Spinal cord (tissue), 10 donors: Measurements from ENCODE around the gene PSTPIP1. TPM values are rescaled to one million over a fixed set of nuclear protein-coding genes. Genes with fewer than 3 reads are reported as not detected.

Experiments used
- DNase-seq, 6 donors: peaks; one replicate each; pipeline versions ENCODE4 v3.0.0 to v3.0.0-alpha.2; 2013 to 2015; ENCODE audit warnings: low spot score in 6 of 6, low read depth in 4 of 6
- H3K27ac ChIP-seq: one replicate; pipeline ENCODE4 v1.5.1; 2013; ENCODE audit warnings: low read depth, low read length, control low read depth
- H3K27me3 ChIP-seq: one replicate; pipeline ENCODE4 v1.6.1; 2013; ENCODE audit warnings: low read length; ENCODE audit not compliant: control insufficient read depth, insufficient read depth
- H3K36me3 ChIP-seq: one replicate; pipeline ENCODE4 v1.6.1; 2013; ENCODE audit warnings: low read length; ENCODE audit not compliant: control insufficient read depth, insufficient read depth
- H3K4me1 ChIP-seq: one replicate; pipeline ENCODE4 v1.6.1; 2013; ENCODE audit warnings: low read length; ENCODE audit not compliant: control insufficient read depth, insufficient read depth
- H3K4me3 ChIP-seq: one replicate; pipeline ENCODE4 v1.5.1; 2013; ENCODE audit warnings: low read depth, low read length, control low read depth
- H3K9me3 ChIP-seq: one replicate; pipeline ENCODE4 v1.6.1; 2013; ENCODE audit warnings: low read length; ENCODE audit not compliant: control insufficient read depth, insufficient read depth
- WGBS: methylation state at CpG from one replicate; pipeline ENCODE4 v1.1.5; 2013; ENCODE audit warnings: missing lambda C conversion rate; ENCODE audit not compliant: insufficient coverage; 5-methylcytosine and 5-hydroxymethylcytosine counted together
- polyA plus RNA-seq, 2 donors: library from polyadenylated mRNA; unstranded; fragments of 120-200 nt; gene quantifications; one replicate each; pipeline ENCODE4 v1.2.1, GENCODE V29; 2013; ENCODE audit not compliant: insufficient read length in 2 of 2
- total RNA-seq, 2 donors: library from RNA; depleted of rRNA in 1 of 2; stranded (reverse); fragments of 120-200 nt in 1 of 2; fragments of >200 nt in 1 of 2; gene quantifications; one replicate each; pipeline versions ENCODE4 v1.2.3 to v1.2.4, GENCODE V29; 2013 to 2014
- donor health status: healthy.

PSTPIP1 gene
- total and polyA plus RNA-seq, 4 donors: 1.4 to 3.3 (median 1.7) TPM

DNA sequence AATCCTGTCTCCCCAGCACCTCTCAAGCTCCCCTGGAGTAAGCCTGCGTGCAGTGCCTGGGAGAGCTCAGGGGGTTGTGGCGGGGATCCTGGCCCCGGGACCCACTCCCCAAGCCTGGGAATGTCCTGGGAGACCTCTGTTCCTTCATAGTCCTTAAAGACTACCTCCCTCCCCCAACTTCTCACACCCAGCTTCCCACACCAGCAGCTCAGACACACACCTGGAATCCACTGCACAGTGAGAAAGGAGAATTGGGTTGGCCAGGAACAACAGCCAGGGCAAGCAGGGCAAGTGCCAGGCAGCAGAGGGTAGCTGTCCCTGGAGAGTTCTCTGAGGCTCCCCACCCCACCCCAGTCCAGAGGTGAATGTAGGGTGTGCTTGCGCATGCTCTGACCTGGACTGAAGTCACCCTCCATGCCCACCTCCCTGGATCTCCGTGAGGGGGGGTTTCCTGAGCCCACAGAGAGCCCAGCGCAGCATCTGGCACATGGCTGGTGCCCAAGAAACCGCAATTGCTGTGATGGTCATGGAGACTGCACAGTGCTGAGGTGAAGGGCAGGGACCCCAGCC, 22.2 kb downstream of the PSTPIP1 start:
- H3K27me3 ChIP-seq: no peaks in the 10 kb centered on the region
- 80% methylated on average over 4 of the region's 7 CpGs for WGBS
- H3K4me1 ChIP-seq: peaks cover 8% of the 10 kb centered on the region
- no peak overlapping the region for H3K27ac ChIP-seq
- DNase-seq: no peak
- no peaks in the 10 kb centered on the region for H3K9me3 ChIP-seq
- no peaks in the 10 kb centered on the region for H3K36me3 ChIP-seq
- no peak overlapping the region for H3K4me3 ChIP-seq

- H3K4me1 ChIP-seq: peaks cover 8% of the 10 kb centered on the region
- no peak overlapping the region for H3K4me3 ChIP-seq
- no peak overlapping the region for H3K27ac ChIP-seq
- no peaks in the 10 kb centered on the region for H3K9me3 ChIP-seq
- DNase-seq: no peak
- no peaks in the 10 kb centered on the region for H3K36me3 ChIP-seq
- H3K27me3 ChIP-seq: no peaks in the 10 kb centered on the region
- 92% methylated on average over 20 of the region's 20 CpGs for WGBS
Observed at GRCh38 chr15:77017761-77018720, 23.1 kb downstream of the PSTPIP1 start.

GRCh38 chr15:77018796-77019505, 24.0 kb downstream of the PSTPIP1 start:
- peaks cover 9% of the 10 kb centered on the region for H3K4me1 ChIP-seq
- 91% methylated on average over 10 of the region's 11 CpGs for WGBS
- no peak for DNase-seq
- no peaks in the 10 kb centered on the region for H3K36me3 ChIP-seq
- H3K4me3 ChIP-seq: no peak overlapping the region
- H3K9me3 ChIP-seq: no peaks in the 10 kb centered on the region
- H3K27ac ChIP-seq: no peak overlapping the region
- no peaks in the 10 kb centered on the region for H3K27me3 ChIP-seq

DNA sequence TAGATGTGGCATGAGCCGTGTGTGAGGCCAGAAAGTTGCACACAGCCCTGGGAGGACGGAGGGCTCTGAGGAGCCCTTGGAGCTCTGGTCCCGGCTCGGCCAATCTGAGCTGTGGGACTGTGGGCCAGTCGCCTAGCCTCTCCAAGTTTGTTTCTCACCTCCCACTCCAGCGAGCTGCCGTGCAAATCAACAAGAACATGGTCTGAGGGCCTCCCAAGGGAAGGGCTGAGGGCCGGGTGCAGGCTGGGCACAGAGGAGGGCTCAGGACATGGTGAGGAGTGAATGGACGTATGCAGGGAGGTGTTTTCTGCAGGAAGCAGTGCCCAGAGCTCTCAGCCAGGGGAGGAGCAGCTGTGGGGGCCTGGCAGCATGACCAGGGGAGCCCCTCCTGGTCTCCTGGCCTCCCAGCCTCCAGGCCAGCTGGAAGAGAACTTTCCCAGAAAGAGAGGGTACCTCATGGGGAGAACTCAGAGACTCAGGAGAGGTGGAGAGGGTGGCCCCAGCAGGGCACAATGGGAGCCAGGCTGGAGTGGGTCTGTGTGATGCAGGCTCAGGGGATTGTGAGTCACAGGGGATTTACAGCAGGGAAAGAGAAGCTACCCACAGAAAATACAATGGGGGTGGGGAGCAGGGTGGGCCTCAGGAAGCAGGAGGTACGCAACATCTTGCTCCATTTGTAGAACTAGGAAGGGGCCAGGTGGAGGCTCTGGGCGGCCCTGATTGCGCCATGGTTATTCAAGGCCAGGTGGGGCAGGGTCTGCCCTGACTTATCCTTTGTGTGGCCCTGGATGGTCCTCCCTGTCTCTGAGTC, 24.8 kb downstream of the PSTPIP1 start:
- H3K27ac ChIP-seq: no peak overlapping the region
- no peak overlapping the region for H3K4me3 ChIP-seq
- no peaks in the 10 kb centered on the region for H3K27me3 ChIP-seq
- H3K4me1 ChIP-seq: peaks cover 17% of the 10 kb centered on the region
- DNase-seq: no peak
- WGBS: 90% methylated on average over 9 of the region's 12 CpGs
- H3K9me3 ChIP-seq: no peaks in the 10 kb centered on the region
- no peaks in the 10 kb centered on the region for H3K36me3 ChIP-seq

DNA sequence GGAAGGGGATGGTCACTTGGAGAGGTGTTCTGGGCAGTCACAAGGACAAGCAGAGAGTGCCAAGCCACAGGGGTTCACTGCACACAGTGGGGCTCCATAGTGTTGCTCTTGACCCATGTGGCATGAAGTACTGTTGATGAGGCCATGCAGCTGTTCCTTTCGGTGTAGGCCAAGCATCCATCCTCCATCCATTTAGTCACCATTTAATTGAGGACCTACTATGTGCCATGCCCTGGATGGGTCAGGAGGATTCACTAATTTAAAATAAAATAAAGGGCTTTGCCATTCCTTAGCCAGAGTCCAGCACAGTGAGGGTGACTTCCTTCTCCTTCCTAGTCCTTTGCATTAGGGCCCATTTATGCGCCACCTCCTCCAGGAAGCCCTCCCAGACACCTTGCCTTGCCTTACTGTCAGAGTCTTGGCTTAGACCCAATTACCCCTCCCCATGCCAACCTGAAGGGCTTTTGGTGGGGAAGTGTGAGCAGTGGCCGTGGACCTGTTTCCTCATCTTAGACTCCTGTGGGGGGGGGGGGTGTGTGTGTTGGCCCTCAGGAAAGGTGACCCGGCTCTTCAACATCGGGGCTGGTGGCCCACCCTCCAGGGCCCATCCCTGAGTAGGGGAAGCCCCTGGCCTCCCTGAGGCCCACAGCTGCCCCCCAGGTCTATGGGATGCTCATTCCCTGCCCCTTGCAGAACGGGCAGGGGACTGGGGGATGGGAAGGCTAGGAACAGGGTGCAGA, 25.6 kb downstream of the PSTPIP1 start:
- Histone ChIP-seq H3K4me3 (no peak overlapping the region), H3K27me3 (no peaks in the 10 kb centered on the region), H3K9me3 (no peaks in the 10 kb centered on the region), H3K36me3 (no peaks in the 10 kb centered on the region), H3K4me1 (peaks cover 18% of the 10 kb centered on the region), H3K27ac (no peak overlapping the region)
- 89% methylated on average over 4 of the region's 6 CpGs for WGBS
- no peak for DNase-seq

DNA sequence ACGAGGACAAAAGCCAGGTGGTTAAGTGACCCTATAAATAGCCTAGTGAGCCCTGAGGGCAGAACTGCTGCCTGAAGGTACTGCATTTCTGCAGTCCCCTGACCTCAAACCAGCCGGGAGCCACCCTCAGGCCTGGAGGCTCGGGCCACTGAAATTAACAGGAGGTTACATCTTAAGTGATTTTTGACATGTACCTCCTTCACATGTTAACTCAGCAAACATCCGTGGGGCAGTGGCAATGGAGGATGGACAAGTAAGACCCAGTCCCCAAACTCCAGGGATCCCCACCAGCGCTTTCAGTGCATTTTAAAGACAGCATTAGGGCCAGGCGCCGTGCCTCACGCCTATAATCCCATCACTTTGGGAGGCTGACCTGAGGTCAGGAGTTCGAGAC, 26.2 kb downstream of the PSTPIP1 start:
- H3K4me1 ChIP-seq: peaks cover 13% of the 10 kb centered on the region
- H3K27me3 ChIP-seq: no peaks in the 10 kb centered on the region
- no peak overlapping the region for H3K27ac ChIP-seq
- 90% methylated on average over 7 of the region's 9 CpGs for WGBS
- no peak overlapping the region for H3K4me3 ChIP-seq
- no peaks in the 10 kb centered on the region for H3K9me3 ChIP-seq
- no peaks in the 10 kb centered on the region for H3K36me3 ChIP-seq
- DNase-seq: no peak

DNA sequence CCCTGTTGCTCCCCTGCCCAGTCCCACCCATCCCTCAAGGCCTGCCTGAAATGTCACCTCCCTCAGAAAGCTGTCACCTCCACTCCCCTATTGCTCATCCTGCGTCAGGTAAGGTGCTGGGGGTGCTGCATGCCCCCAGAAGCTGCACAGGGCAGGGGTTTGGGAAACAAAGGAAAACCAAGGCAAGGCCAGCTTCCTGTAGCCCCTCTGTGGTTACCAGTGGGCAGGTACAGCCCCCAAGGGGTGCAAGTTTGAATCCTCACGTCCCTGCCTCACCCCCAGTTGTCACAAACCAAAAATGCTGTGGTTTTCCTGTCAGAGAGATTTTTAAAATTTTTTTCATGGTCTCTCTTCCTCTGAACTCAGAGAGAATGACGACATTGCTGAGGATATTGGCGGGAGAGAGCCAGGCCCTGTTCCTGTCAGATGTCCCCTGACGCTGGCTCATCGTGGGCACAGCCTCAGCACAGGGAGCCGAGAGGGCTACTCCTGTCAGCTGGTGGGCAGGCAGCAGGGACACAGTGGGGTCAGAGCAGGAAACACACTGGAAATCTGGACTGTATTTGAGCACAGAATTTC, 27.0 kb downstream of the PSTPIP1 start:
- no peak for DNase-seq
- H3K4me1 ChIP-seq: peaks cover 14% of the 10 kb centered on the region
- H3K9me3 ChIP-seq: no peaks in the 10 kb centered on the region
- H3K36me3 ChIP-seq: no peaks in the 10 kb centered on the region
- no peak overlapping the region for H3K27ac ChIP-seq
- no peak overlapping the region for H3K4me3 ChIP-seq
- H3K27me3 ChIP-seq: no peaks in the 10 kb centered on the region
- 81% methylated on average over 6 of the region's 7 CpGs for WGBS

- 92% methylated on average over 14 of the region's 14 CpGs for WGBS
- H3K27me3 ChIP-seq: no peaks in the 10 kb centered on the region
- no peak for DNase-seq
- H3K4me1 ChIP-seq: peaks cover 23% of the 10 kb centered on the region
- no peaks in the 10 kb centered on the region for H3K36me3 ChIP-seq
- H3K27ac ChIP-seq: no peak overlapping the region
- no peaks in the 10 kb centered on the region for H3K9me3 ChIP-seq
- no peak overlapping the region for H3K4me3 ChIP-seq
Observed at GRCh38 chr15:77022646-77023575, 28.0 kb downstream of the PSTPIP1 start.
